Tibial nerve (tissue), 4 donors: ENCODE data around the gene MAN2B2.

Experiments
- EP300 ChIP-seq, 2 donors: sonication (generic); formaldehyde crosslinking; IDR thresholded peaks; one replicate each; pipeline ENCODE4 v1.6.1; 2017; ENCODE audit warnings: antibody characterized with exemption in 2 of 2, mild to moderate bottlenecking in 1 of 2
- POLR2A ChIP-seq, 2 donors: fragments of 450-650 bp; IDR thresholded peaks; one replicate each; pipeline ENCODE4 v1.6.1; 2017; ENCODE audit warnings: antibody characterized with exemption in 2 of 2, mild to moderate bottlenecking in 2 of 2, moderate library complexity in 2 of 2
- TF ChIP-seq, protein P1 (sequence below), 5 experiments: fragments of 200-600 bp in 3 of 5; fragments of 450-650 bp in 2 of 5; sonication (generic) in 3 of 5; IDR thresholded peaks; one replicate each; pipeline ENCODE4 v1.5.1; 2016 to 2019; ENCODE audit warnings: antibody characterized with exemption in 5 of 5, mild to moderate bottlenecking in 3 of 5, moderate library complexity in 2 of 5

- TF ChIP-seq, protein P1, sequence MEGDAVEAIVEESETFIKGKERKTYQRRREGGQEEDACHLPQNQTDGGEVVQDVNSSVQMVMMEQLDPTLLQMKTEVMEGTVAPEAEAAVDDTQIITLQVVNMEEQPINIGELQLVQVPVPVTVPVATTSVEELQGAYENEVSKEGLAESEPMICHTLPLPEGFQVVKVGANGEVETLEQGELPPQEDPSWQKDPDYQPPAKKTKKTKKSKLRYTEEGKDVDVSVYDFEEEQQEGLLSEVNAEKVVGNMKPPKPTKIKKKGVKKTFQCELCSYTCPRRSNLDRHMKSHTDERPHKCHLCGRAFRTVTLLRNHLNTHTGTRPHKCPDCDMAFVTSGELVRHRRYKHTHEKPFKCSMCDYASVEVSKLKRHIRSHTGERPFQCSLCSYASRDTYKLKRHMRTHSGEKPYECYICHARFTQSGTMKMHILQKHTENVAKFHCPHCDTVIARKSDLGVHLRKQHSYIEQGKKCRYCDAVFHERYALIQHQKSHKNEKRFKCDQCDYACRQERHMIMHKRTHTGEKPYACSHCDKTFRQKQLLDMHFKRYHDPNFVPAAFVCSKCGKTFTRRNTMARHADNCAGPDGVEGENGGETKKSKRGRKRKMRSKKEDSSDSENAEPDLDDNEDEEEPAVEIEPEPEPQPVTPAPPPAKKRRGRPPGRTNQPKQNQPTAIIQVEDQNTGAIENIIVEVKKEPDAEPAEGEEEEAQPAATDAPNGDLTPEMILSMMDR (IDR thresholded peaks at IDR 0.05), result no peak
- TF ChIP-seq POLR2A (IDR thresholded peaks at IDR 0.05), result no peak
- no peak for TF ChIP-seq EP300 (IDR thresholded peaks at IDR 0.05)
These were observed 9.1 kb upstream of the MAN2B2 start for GRCh38 chr4:6565691-6566390.
